WTC11 (cell line): ENCODE measurements around the gene ARHGAP4. TPM values are rescaled to one million over a fixed set of nuclear protein-coding genes. Genes with fewer than 3 reads are reported as not detected.

Source experiments
- ATAC-seq: fragments of 200-7000 bp; cut with Tn5 transposase; 2 replicates; pipeline ENCODE4 v1.10.0; 2021; ENCODE audit warnings: mild to moderate bottlenecking, moderate library complexity
- CTCF ChIA-PET: fragments of 300-600 bp; sonication (Branson Sonifier 250); formaldehyde crosslinking; loops from one replicate; lab custom pipeline; 2021; ENCODE audit warnings: antibody characterized with exemption; lab: Charles Lee
- POLR2A ChIA-PET: fragments of 350-600 bp; sonication (Branson Sonifier 250); formaldehyde crosslinking; loops from one replicate; lab custom pipeline; 2021; ENCODE audit warnings: antibody characterized with exemption; lab: Charles Lee
- DNase-seq: peaks from one replicate; pipeline ENCODE4 v3.0.0; 2021; ENCODE audit warnings: low spot score
- H3K27ac Mint-ChIP-seq: 2 replicates; pipeline ENCODE4 v1.8.0; 2021; ENCODE audit warnings: mixed read lengths
- H3K27me3 Mint-ChIP-seq: 2 replicates; pipeline ENCODE4 v1.8.0; 2021; ENCODE audit warnings: low read depth, mild to moderate bottlenecking, moderate library complexity, mixed read lengths
- H3K36me3 Mint-ChIP-seq: 2 replicates; pipeline ENCODE4 v1.8.0; 2021; ENCODE audit warnings: mixed read lengths
- H3K4me1 Mint-ChIP-seq: 2 replicates; pipeline ENCODE4 v1.8.0; 2022; ENCODE audit warnings: mixed read lengths
- H3K4me3 Mint-ChIP-seq: 2 replicates; pipeline ENCODE4 v1.8.0; 2021; ENCODE audit warnings: mild to moderate bottlenecking, moderate library complexity, mixed read lengths
- H3K9me3 Mint-ChIP-seq: 2 replicates; pipeline ENCODE4 v1.8.0; 2021; ENCODE audit warnings: mixed read lengths
- GABPB1 ChIP-seq: sonication (generic); formaldehyde crosslinking; IDR thresholded peaks from 2 replicates; pipeline ENCODE4 v1.8.1; 2023; ENCODE audit warnings: mild to moderate bottlenecking, missing genetic modification reagents
- GRHL2 ChIP-seq: fragments of 250-450 bp; sonication (Bioruptor Pico); IDR thresholded peaks from 2 replicates; pipeline ENCODE4 v1.8.0; 2022; ENCODE audit warnings: mild to moderate bottlenecking, moderate library complexity; ENCODE audit not compliant: insufficient replicate concordance, severe bottlenecking
- IRF2 ChIP-seq: sonication (generic); formaldehyde crosslinking; IDR thresholded peaks from 2 replicates; pipeline ENCODE4 v1.8.0; 2022; ENCODE audit warnings: low read depth, missing genetic modification reagents, borderline replicate concordance
- MYBL2 ChIP-seq: sonication (generic); formaldehyde crosslinking; IDR thresholded peaks from 2 replicates; pipeline ENCODE4 v1.8.1; 2023; ENCODE audit warnings: mild to moderate bottlenecking, moderate library complexity, missing genetic modification reagents
- NFE2L1 ChIP-seq: sonication (generic); formaldehyde crosslinking; IDR thresholded peaks from 2 replicates; pipeline ENCODE4 v1.8.1; 2023; ENCODE audit warnings: missing genetic modification reagents
- SOX15 ChIP-seq: fragments of 250-450 bp; sonication (Bioruptor Pico); IDR thresholded peaks from 2 replicates; pipeline ENCODE4 v1.9.0; 2021; ENCODE audit warnings: mild to moderate bottlenecking
- ZNF121 ChIP-seq: sonication (generic); formaldehyde crosslinking; IDR thresholded peaks from 2 replicates; pipeline ENCODE4 v1.8.0; 2023; ENCODE audit warnings: missing genetic modification reagents
- ZNF138 ChIP-seq: sonication (generic); formaldehyde crosslinking; conservative IDR thresholded peaks from 2 replicates; pipeline ENCODE4 v1.8.1; 2022; ENCODE audit warnings: mild to moderate bottlenecking, moderate library complexity, missing genetic modification reagents
- ZNF219 ChIP-seq: sonication (generic); formaldehyde crosslinking; IDR thresholded peaks from 2 replicates; pipeline ENCODE4 v1.8.0; 2023; ENCODE audit warnings: missing genetic modification reagents, mild to moderate bottlenecking, borderline replicate concordance
- ZNF317 ChIP-seq: sonication (generic); formaldehyde crosslinking; IDR thresholded peaks from 2 replicates; pipeline ENCODE4 v1.8.1; 2023; ENCODE audit warnings: low read depth, mild to moderate bottlenecking, moderate library complexity, missing genetic modification reagents, borderline replicate concordance
- ZNF671 ChIP-seq: fragments of 250-450 bp; sonication (Bioruptor Pico); IDR thresholded peaks from 2 replicates; pipeline ENCODE4 v1.8.0; 2021; ENCODE audit warnings: mild to moderate bottlenecking
- total RNA-seq: library from RNA; stranded (reverse); gene quantifications from 3 replicates; pipeline ENCODE4 v1.2.3, GENCODE V29; 2021
- TF ChIP-seq, protein P1 (sequence below): sonication (generic); formaldehyde crosslinking; IDR thresholded peaks from 2 replicates; pipeline ENCODE4 v1.8.0; 2023; ENCODE audit warnings: missing genetic modification reagents, mild to moderate bottlenecking, borderline replicate concordance
- TF ChIP-seq, protein P2 (sequence below): sonication (generic); formaldehyde crosslinking; IDR thresholded peaks from 2 replicates; pipeline ENCODE4 v1.8.0; 2022; ENCODE audit warnings: missing genetic modification reagents
- TF ChIP-seq, protein P3 (sequence below): sonication (generic); formaldehyde crosslinking; IDR thresholded peaks from 2 replicates; pipeline ENCODE4 v1.8.1; 2022; ENCODE audit warnings: low read depth, missing genetic modification reagents, borderline replicate concordance
- TF ChIP-seq, protein P4 (sequence below): sonication (generic); formaldehyde crosslinking; IDR thresholded peaks from 2 replicates; pipeline ENCODE4 v1.8.1; 2023; ENCODE audit warnings: mild to moderate bottlenecking, missing genetic modification reagents, moderate library complexity
- TF ChIP-seq, protein P5 (sequence below): sonication (generic); formaldehyde crosslinking; IDR thresholded peaks from 2 replicates; pipeline ENCODE4 v1.8.0; 2022; ENCODE audit warnings: mild to moderate bottlenecking, missing genetic modification reagents

ARHGAP4 gene
- total RNA-seq, 1 experiment from 2014 or later: 52.1 TPM

DNA sequence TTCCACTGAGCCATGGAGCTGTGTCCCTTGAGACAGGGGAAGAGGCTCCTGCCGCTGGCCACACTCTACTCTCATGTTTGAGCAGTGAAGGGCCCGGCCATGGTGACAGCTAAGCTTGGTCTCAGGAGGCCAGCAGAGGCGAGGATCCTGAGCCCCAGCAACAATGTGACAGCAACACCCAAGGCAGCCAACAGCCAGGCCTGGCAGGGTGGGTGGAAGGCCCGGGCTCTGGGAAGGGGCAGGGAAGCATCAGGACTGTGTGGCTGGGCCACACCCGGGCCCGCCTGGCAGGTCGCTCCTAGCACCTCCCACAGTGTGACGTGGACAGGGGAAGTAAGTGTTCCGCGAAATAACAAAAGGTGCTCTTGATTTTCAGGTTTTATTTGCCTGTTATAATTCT, 64.9 kb downstream of the ARHGAP4 start:
- no peak for DNase-seq

More for the DNA sequence above, 64.9 kb downstream of the ARHGAP4 start:
- peaks cover 7% of the 10 kb centered on the region for H3K36me3 Mint-ChIP-seq
- ChIA-PET CTCF (no interaction called here), POLR2A (no interaction called here)
- TF ChIP-seq GRHL2 (CRISPR knock-in tag) (no peak), IRF2 (CRISPR knock-in tag) (no peak), GABPB1 (CRISPR knock-in tag) (no peak), ZNF138 (CRISPR knock-in tag) (no peak), ZNF317 (CRISPR knock-in tag) (no peak), ZNF121 (CRISPR knock-in tag) (no peak), MYBL2 (no peak), SOX15 (CRISPR knock-in tag) (no peak), ZNF219 (CRISPR knock-in tag) (no peak), ZNF671 (no peak), NFE2L1 (CRISPR knock-in tag) (no peak)
- TF ChIP-seq, protein P1, sequence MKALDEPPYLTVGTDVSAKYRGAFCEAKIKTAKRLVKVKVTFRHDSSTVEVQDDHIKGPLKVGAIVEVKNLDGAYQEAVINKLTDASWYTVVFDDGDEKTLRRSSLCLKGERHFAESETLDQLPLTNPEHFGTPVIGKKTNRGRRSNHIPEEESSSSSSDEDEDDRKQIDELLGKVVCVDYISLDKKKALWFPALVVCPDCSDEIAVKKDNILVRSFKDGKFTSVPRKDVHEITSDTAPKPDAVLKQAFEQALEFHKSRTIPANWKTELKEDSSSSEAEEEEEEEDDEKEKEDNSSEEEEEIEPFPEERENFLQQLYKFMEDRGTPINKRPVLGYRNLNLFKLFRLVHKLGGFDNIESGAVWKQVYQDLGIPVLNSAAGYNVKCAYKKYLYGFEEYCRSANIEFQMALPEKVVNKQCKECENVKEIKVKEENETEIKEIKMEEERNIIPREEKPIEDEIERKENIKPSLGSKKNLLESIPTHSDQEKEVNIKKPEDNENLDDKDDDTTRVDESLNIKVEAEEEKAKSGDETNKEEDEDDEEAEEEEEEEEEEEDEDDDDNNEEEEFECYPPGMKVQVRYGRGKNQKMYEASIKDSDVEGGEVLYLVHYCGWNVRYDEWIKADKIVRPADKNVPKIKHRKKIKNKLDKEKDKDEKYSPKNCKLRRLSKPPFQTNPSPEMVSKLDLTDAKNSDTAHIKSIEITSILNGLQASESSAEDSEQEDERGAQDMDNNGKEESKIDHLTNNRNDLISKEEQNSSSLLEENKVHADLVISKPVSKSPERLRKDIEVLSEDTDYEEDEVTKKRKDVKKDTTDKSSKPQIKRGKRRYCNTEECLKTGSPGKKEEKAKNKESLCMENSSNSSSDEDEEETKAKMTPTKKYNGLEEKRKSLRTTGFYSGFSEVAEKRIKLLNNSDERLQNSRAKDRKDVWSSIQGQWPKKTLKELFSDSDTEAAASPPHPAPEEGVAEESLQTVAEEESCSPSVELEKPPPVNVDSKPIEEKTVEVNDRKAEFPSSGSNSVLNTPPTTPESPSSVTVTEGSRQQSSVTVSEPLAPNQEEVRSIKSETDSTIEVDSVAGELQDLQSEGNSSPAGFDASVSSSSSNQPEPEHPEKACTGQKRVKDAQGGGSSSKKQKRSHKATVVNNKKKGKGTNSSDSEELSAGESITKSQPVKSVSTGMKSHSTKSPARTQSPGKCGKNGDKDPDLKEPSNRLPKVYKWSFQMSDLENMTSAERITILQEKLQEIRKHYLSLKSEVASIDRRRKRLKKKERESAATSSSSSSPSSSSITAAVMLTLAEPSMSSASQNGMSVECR: no peak
- TF ChIP-seq, protein P2, sequence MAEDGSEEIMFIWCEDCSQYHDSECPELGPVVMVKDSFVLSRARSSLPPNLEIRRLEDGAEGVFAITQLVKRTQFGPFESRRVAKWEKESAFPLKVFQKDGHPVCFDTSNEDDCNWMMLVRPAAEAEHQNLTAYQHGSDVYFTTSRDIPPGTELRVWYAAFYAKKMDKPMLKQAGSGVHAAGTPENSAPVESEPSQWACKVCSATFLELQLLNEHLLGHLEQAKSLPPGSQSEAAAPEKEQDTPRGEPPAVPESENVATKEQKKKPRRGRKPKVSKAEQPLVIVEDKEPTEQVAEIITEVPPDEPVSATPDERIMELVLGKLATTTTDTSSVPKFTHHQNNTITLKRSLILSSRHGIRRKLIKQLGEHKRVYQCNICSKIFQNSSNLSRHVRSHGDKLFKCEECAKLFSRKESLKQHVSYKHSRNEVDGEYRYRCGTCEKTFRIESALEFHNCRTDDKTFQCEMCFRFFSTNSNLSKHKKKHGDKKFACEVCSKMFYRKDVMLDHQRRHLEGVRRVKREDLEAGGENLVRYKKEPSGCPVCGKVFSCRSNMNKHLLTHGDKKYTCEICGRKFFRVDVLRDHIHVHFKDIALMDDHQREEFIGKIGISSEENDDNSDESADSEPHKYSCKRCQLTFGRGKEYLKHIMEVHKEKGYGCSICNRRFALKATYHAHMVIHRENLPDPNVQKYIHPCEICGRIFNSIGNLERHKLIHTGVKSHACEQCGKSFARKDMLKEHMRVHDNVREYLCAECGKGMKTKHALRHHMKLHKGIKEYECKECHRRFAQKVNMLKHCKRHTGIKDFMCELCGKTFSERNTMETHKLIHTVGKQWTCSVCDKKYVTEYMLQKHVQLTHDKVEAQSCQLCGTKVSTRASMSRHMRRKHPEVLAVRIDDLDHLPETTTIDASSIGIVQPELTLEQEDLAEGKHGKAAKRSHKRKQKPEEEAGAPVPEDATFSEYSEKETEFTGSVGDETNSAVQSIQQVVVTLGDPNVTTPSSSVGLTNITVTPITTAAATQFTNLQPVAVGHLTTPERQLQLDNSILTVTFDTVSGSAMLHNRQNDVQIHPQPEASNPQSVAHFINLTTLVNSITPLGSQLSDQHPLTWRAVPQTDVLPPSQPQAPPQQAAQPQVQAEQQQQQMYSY (CRISPR knock-in tag): no peak
- TF ChIP-seq, protein P3, sequence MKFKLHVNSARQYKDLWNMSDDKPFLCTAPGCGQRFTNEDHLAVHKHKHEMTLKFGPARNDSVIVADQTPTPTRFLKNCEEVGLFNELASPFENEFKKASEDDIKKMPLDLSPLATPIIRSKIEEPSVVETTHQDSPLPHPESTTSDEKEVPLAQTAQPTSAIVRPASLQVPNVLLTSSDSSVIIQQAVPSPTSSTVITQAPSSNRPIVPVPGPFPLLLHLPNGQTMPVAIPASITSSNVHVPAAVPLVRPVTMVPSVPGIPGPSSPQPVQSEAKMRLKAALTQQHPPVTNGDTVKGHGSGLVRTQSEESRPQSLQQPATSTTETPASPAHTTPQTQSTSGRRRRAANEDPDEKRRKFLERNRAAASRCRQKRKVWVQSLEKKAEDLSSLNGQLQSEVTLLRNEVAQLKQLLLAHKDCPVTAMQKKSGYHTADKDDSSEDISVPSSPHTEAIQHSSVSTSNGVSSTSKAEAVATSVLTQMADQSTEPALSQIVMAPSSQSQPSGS: no peak
- TF ChIP-seq, protein P4, sequence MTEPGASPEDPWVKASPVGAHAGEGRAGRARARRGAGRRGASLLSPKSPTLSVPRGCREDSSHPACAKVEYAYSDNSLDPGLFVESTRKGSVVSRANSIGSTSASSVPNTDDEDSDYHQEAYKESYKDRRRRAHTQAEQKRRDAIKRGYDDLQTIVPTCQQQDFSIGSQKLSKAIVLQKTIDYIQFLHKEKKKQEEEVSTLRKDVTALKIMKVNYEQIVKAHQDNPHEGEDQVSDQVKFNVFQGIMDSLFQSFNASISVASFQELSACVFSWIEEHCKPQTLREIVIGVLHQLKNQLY: no peak
- TF ChIP-seq, protein P5, sequence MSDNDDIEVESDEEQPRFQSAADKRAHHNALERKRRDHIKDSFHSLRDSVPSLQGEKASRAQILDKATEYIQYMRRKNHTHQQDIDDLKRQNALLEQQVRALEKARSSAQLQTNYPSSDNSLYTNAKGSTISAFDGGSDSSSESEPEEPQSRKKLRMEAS: no peak
- H3K9me3 Mint-ChIP-seq: no peaks in the 10 kb centered on the region
- peaks cover 6% of the 10 kb centered on the region; the same call in 1 of the 2 replicates for H3K27me3 Mint-ChIP-seq
- H3K27ac Mint-ChIP-seq: no peak overlapping the region
- H3K4me1 Mint-ChIP-seq: peaks cover 32% of the 10 kb centered on the region
- H3K4me3 Mint-ChIP-seq: no peak overlapping the region
- no peak for ATAC-seq

Other genes starting within 250 kb of the ARHGAP4 start
- gene SLC6A8, start 238.3 kb downstream of the ARHGAP4 start, total RNA-seq: 102 to 112 TPM (median 110 TPM) in 3 replicates
- 142 to 150 TPM (median 144 TPM) in 3 replicates for gene BCAP31, start 201.9 kb downstream of the ARHGAP4 start, total RNA-seq
- gene ABCD1, start 201.4 kb downstream of the ARHGAP4 start, total RNA-seq: 9.1 to 10.4 TPM (median 9.5 TPM) in 3 replicates
- gene PLXNB3, start 162.0 kb downstream of the ARHGAP4 start, total RNA-seq: 2.5 to 4.2 TPM (median 2.9 TPM) in 3 replicates
- not detected in 3 replicates for gene SRPK3, start 145.2 kb downstream of the ARHGAP4 start, total RNA-seq
- gene IDH3G, start 131.9 kb downstream of the ARHGAP4 start, total RNA-seq: 50.4 to 52.9 TPM (median 52.4 TPM) in 3 replicates
- gene SSR4, start 131.6 kb downstream of the ARHGAP4 start, total RNA-seq: 203 to 237 TPM (median 232 TPM) in 3 replicates
- 120 to 175 TPM (median 161 TPM) in 3 replicates for gene PDZD4, start 95.7 kb downstream of the ARHGAP4 start, total RNA-seq
- gene L1CAM, start 40.1 kb downstream of the ARHGAP4 start, total RNA-seq: 40.2 to 55.2 TPM (median 49.4 TPM) in 3 replicates
- 0.11 TPM in 1 of 3 replicates, not detected in the others for gene AVPR2, start 21.6 kb downstream of the ARHGAP4 start, total RNA-seq
- gene NAA10, start 8.8 kb upstream of the ARHGAP4 start, total RNA-seq: 97.1 to 107 TPM (median 101 TPM) in 3 replicates
- 14.0 to 18.6 TPM (median 16.2 TPM) in 3 replicates for gene RENBP, start 18.4 kb upstream of the ARHGAP4 start, total RNA-seq
- gene HCFC1, start 45.6 kb upstream of the ARHGAP4 start, total RNA-seq: 121 to 130 TPM (median 125 TPM) in 3 replicates
- 8.4 to 12.3 TPM (median 10.1 TPM) in 3 replicates for gene TMEM187, start 46.5 kb upstream of the ARHGAP4 start, total RNA-seq
- 32.1 to 48.0 TPM (median 45.2 TPM) in 3 replicates for gene IRAK1, start 93.6 kb upstream of the ARHGAP4 start, total RNA-seq
- 28.7 to 36.2 TPM (median 33.7 TPM) in 3 replicates for gene MECP2, start 171.5 kb upstream of the ARHGAP4 start, total RNA-seq
- gene OPN1LW, start 218.0 kb upstream of the ARHGAP4 start, total RNA-seq: not detected in 3 replicates